HUES6 (cell line): ENCODE data around the gene ZFC3H1.

Experiments used
- H3K27ac ChIP-seq: 2 replicates; pipeline ENCODE4 v1.7.0; 2013; ENCODE audit warnings: low read depth, mild to moderate bottlenecking, low read length, inconsistent platforms
- H3K27me3 ChIP-seq: 2 replicates; pipeline ENCODE4 v1.6.1; 2013; ENCODE audit warnings: low read length; ENCODE audit not compliant: control insufficient read depth, insufficient read depth
- H3K36me3 ChIP-seq: 2 replicates; pipeline ENCODE4 v1.6.1; 2013; ENCODE audit warnings: low read length; ENCODE audit not compliant: control insufficient read depth, insufficient read depth
- H3K4me1 ChIP-seq: 2 replicates; pipeline ENCODE4 v1.6.1; 2013; ENCODE audit warnings: low read length; ENCODE audit not compliant: control insufficient read depth, insufficient read depth
- H3K4me3 ChIP-seq: 2 replicates; pipeline ENCODE4 v1.5.1; 2013; ENCODE audit warnings: low read depth, low read length
- H3K9ac ChIP-seq: one replicate; pipeline ENCODE4 v1.6.1; 2013; ENCODE audit warnings: mild to moderate bottlenecking, low read length
- H3K9me3 ChIP-seq: 2 replicates; pipeline ENCODE4 v1.6.1; 2013; ENCODE audit warnings: low read depth, low read length; ENCODE audit not compliant: control insufficient read depth, insufficient read depth

Gene ZFC3H1

GRCh38 chr12:71627438-71628002 is 36.1 kb downstream of the ZFC3H1 start:
- Histone ChIP-seq H3K9me3 (no peaks in the 10 kb centered on the region), H3K27ac (no peak overlapping the region), H3K4me1 (no peaks in the 10 kb centered on the region), H3K4me3 (no peak overlapping the region), H3K36me3 (peaks cover 100% of the 10 kb centered on the region), H3K27me3 (no peaks in the 10 kb centered on the region), H3K9ac (no peak overlapping the region)

- H3K27me3 ChIP-seq = no peaks in the 10 kb centered on the region
- H3K4me3 ChIP-seq = no peak overlapping the region
- H3K36me3 ChIP-seq = peaks cover 100% of the 10 kb centered on the region
- H3K9ac ChIP-seq = no peak overlapping the region
- H3K9me3 ChIP-seq = no peaks in the 10 kb centered on the region
- no peaks in the 10 kb centered on the region for H3K4me1 ChIP-seq
- no peak overlapping the region for H3K27ac ChIP-seq
Measured at GRCh38 chr12:71626768-71627167, 36.9 kb downstream of the ZFC3H1 start.

- Histone ChIP-seq H3K27ac (no peak overlapping the region), H3K4me3 (no peak overlapping the region)
Measured at GRCh38 chr12:71626098-71626497, 37.5 kb downstream of the ZFC3H1 start.

GRCh38 chr12:71625476-71625875 is 38.2 kb downstream of the ZFC3H1 start:
- H3K9me3 ChIP-seq = no peaks in the 10 kb centered on the region
- H3K27me3 ChIP-seq = no peaks in the 10 kb centered on the region
- H3K36me3 ChIP-seq = peaks cover 100% of the 10 kb centered on the region
- H3K4me3 ChIP-seq = no peak overlapping the region
- H3K9ac ChIP-seq = no peak overlapping the region
- 0 out of 2 replicates have a peak, but pooled peaks cover under 1% of the 10 kb centered on the region for H3K4me1 ChIP-seq
- H3K27ac ChIP-seq = no peak overlapping the region

More at GRCh38 chr12:71626098-71626497, 37.5 kb downstream of the ZFC3H1 start:
- Histone ChIP-seq H3K4me1 (no peaks in the 10 kb centered on the region), H3K9me3 (no peaks in the 10 kb centered on the region), H3K9ac (no peak overlapping the region), H3K27me3 (no peaks in the 10 kb centered on the region), H3K36me3 (peaks cover 100% of the 10 kb centered on the region)

GRCh38 chr12:71621938-71622337 is 41.7 kb downstream of the ZFC3H1 start:
- no peaks in the 10 kb centered on the region for H3K9me3 ChIP-seq
- no peak overlapping the region for H3K9ac ChIP-seq
- peaks cover 98% of the 10 kb centered on the region for H3K36me3 ChIP-seq
- H3K27ac ChIP-seq = no peak overlapping the region
- H3K4me3 ChIP-seq = no peak overlapping the region
- peaks cover 8% of the 10 kb centered on the region; the same call in 1 of the 2 replicates for H3K4me1 ChIP-seq
- H3K27me3 ChIP-seq = no peaks in the 10 kb centered on the region

GRCh38 chr12:71610031-71610795 is 53.4 kb downstream of the ZFC3H1 start:
- Histone ChIP-seq H3K27me3 (no peaks in the 10 kb centered on the region), H3K9me3 (no peaks in the 10 kb centered on the region), H3K4me1 (no peaks in the 10 kb centered on the region), H3K9ac (no peak overlapping the region), H3K4me3 (no peak overlapping the region), H3K27ac (no peak overlapping the region), H3K36me3 (peaks cover 89% of the 10 kb centered on the region)

GRCh38 chr12:71607494-71608330 is 55.9 kb downstream of the ZFC3H1 start:
- Histone ChIP-seq H3K4me1 (no peaks in the 10 kb centered on the region), H3K27ac (no peak overlapping the region), H3K4me3 (no peak overlapping the region), H3K36me3 (peaks cover 64% of the 10 kb centered on the region), H3K9ac (no peak overlapping the region), H3K27me3 (no peaks in the 10 kb centered on the region), H3K9me3 (no peaks in the 10 kb centered on the region)

- no peak overlapping the region for H3K9ac ChIP-seq
- peaks cover 38% of the 10 kb centered on the region for H3K36me3 ChIP-seq
- no peaks in the 10 kb centered on the region for H3K27me3 ChIP-seq
- no peak overlapping the region for H3K27ac ChIP-seq
- H3K9me3 ChIP-seq = no peaks in the 10 kb centered on the region
- H3K4me1 ChIP-seq = peaks cover 2% of the 10 kb centered on the region; the same call in 1 of the 2 replicates
- H3K4me3 ChIP-seq = no peak overlapping the region
Measured at GRCh38 chr12:71605039-71605438, 58.6 kb downstream of the ZFC3H1 start.

- no peak overlapping the region for H3K4me3 ChIP-seq
- peaks cover 18% of the 10 kb centered on the region for H3K36me3 ChIP-seq
- no peaks in the 10 kb centered on the region for H3K9me3 ChIP-seq
- H3K4me1 ChIP-seq = peaks cover 2% of the 10 kb centered on the region; the same call in 1 of the 2 replicates
- no peak overlapping the region for H3K9ac ChIP-seq
- no peak overlapping the region for H3K27ac ChIP-seq
- H3K27me3 ChIP-seq = no peaks in the 10 kb centered on the region
Measured at GRCh38 chr12:71602761-71603577, 60.7 kb downstream of the ZFC3H1 start.

- H3K27ac ChIP-seq = no peak overlapping the region
- no peaks in the 10 kb centered on the region for H3K9me3 ChIP-seq
- no peaks in the 10 kb centered on the region for H3K27me3 ChIP-seq
- peaks cover 4% of the 10 kb centered on the region; the same call in 1 of the 2 replicates for H3K36me3 ChIP-seq
- no peak overlapping the region for H3K4me3 ChIP-seq
- peaks cover 2% of the 10 kb centered on the region; the same call in 1 of the 2 replicates for H3K4me1 ChIP-seq
- H3K9ac ChIP-seq = no peak overlapping the region
Measured at GRCh38 chr12:71601546-71601945, 62.1 kb downstream of the ZFC3H1 start.
